Iris pigment epithelial cell (primary cell): ENCODE measurements around the gene ZNF544.

Experiments used
- DNase-seq: peaks from one replicate; pipeline ENCODE4 v3.0.0-alpha.2; 2011; ENCODE audit warnings: low read depth

The ZNF544 gene

DNA sequence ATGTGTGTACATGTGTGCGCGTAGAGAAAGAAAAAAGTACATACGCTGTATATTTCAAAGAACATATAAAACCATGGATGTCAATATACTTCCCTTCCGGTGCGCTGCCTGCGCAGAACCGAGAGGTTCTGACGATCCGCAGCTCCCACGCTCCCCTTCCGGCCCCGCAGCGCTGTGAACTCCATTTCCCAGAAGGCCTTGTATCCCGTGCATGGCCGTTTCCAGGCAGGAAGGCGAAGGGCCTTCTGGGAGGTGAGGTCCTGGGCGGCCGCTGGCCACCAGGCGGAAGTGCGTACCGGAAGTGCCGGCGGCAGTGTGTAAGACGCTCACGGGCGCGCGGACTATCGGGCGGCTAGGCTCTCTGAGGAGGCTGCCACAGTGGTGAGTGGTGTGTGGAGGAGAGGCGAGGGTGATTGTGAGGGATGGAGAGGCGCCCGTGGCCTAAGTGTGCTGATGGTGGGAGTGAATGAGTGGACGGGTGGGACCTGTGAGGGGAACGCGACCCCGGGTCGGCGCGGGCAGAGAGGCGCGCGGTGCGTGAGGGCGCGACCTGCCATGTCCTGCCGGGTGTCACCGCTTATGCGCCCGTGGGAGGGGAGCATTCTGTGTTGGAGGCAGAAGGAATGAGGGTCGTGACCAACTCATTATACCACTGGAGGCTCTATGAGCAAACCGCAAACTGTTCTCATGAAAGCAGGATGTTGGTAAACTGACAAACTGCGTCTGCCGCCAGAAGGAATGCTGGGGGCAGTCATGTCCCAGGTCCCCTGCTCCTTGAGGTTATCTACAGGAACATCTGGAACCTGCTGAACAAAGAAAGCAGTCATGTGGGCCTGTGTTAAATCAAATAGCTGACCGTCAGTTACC, 76.6 kb downstream of the ZNF544 start, which contains the start of gene ERVK3-1:
ERVK3-1 (plus strand) TSS at position 313 of the 867 bp plus-strand sequence. CDS start 6,792 bp downstream, outside the sequence.
- peak; percentile 99 for DNase-seq

DNA sequence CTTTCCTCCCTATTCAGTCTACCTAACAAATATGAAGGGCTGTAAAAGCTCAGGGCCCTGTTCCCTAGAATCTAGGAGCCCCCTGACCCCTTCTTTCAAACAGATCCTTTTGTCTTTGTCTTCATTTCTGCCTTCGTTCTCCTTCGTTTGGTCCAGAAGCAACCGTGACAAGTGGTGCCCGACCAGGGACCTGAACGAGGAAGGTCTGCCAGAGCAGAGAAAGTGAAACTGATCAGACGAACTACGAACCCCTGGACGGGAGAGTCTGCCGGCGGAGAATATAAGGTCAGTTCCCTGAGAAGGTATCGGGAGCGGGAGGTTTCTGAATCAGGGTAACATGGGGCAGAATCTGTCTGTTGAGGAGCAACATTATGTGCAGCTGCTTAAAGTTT, 77.2 kb downstream of the ZNF544 start:
- DNase-seq, result peak; percentile 27

DNA sequence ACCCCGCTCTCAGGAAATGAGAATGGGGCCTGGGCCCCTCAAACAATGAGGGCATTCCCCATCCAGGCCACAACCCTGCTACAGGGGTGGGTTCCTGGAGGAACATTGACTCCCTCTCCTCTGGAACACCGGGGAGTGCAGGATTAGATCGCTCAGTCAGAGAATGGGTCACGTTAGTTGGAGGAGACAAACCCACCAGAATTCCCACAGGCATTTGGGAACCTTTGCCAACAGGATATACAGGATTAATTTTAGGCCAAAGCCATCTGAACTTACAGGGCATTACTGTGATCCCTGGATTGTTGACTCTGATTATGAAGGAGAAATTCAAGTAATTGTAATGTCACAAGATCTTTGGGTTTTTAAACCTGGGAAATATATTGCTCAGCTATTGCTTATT, 79.0 kb downstream of the ZNF544 start:
- DNase-seq, result no peak

DNA sequence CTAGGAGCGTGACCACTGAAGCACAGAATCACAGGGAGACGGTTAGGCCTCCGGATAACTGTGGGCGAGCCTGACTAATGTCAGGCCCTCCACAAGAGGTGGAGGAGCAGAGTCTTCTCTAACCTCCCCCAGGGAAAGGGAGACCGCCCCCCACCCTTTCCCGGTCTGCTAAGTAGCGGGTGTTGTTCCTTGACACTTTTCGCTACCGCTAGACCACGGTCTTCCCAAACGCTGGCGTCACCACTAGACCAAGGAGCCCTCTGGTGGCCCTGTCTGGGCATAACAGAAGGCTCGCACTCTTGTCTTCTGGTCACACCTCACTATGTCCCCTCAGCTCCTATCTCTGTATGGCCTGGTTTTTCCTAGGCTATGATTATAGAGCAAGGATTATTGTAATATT, 82.0 kb downstream of the ZNF544 start:
- peak; percentile 17 for DNase-seq

DNA sequence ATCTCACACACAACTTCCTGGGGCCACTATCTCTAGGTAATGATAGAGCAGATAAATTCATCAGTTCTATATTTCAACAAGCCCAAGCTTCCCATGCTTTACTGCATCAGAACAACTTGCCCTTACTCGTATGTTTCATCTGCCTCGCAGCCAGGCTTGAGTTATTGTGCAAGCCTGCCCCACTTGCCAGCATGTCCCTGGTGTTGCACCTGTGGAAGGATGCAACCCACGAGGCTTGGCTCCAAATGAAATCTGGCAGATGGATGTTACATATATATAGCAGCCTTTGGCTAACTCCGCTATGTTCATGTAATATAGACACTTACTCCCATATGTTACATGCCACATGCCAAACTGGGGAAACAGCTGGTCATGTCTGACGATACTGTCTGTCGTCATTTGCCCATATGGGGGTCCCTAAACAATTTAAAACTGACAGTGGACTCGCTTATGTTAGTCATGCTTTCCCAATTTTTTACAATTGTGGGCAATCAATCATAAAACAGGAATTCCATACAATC, 82.7 kb downstream of the ZNF544 start:
- no peak for DNase-seq
